GM19099 (cell line): ENCODE data around the gene ITGB3.

Source experiments
- POLR2A ChIP-seq: IDR thresholded peaks from 3 replicates; pipeline ENCODE4 v1.6.1; 2011; ENCODE audit warnings: low read depth; ENCODE audit not compliant: insufficient read length; ENCODE audit errors: extremely low read depth

The ITGB3 gene

DNA sequence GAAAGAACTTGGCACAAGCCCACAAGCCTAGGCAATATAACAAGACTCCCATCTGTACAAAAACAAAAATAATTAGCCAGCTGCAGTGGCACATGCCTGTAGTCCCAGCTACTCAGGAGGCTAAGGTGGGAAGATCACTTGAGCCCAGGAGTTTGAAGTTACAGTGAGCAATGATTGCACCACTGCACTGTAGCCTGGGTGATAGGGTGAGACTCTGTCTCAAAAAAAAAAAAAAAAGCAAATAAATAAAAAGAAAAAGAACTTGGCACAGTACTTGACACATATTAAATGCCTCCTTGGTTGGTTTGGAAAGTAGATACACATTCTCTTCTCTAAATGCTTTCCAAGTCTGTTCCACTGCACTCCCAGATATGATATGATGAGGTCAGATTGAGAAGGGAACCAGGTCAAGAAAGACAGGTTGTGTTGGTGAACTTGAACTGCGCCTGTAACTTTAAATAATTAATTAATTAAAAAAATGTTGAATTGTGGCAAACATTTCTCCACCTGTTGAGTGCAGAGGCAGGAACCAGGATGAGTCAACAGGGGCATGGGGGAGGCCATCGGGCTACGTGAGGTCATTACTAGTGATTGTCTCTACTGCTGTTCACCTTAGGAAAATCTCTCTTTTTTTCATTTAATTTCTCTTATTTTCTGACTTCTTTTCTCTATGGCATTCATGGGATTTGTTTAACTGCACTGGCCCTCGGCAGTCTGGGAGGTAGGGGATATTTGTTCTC lies 44.2 kb downstream of the ITGB3 start:
- TF ChIP-seq POLR2A: no peak

DNA sequence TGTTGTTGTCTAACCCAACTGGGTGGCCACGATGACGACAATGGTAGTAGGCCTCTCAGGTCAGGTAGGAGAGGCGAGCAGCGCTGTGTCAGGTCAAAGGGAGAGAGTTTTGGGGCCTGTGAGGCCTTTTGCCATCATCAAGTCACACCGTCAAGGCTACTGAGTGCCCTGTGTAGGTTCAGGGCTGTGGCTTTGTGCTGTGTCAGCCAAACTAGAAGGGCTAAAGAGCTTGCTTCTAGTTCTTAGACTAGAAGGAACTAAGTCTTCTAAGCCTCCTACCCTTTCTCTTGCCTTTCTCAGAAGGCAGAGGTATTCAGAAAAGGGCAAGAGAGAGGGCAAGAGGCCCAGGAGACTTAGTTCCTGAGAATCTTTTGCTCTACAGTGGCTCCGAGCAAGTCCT lies 45.1 kb downstream of the ITGB3 start:
- no peak for TF ChIP-seq POLR2A

DNA sequence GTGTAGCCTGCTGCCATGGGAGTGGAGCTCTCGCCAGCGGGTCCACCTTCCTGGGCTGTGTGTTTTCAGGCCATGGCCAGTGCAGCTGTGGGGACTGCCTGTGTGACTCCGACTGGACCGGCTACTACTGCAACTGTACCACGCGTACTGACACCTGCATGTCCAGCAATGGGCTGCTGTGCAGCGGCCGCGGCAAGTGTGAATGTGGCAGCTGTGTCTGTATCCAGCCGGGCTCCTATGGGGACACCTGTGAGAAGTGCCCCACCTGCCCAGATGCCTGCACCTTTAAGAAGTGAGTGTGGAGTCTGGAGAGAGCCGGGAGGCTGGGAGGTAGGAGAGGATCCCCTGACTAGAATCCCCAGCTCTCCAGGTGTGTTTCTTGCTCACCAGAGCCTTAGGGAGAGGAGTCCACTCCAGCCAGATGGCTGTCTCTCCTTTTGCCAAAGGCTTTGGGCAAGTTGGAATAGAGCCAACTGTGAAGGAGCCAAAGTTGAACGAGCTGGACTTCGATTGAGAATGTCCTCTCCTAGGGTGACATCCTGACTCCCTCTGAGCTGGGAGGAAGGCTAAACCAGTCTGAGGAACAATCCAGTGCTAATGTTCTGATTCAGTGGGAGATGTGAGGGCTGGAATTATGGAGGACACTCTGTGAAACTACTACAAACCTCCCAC lies 45.7 kb downstream of the ITGB3 start:
- no peak for TF ChIP-seq POLR2A

DNA sequence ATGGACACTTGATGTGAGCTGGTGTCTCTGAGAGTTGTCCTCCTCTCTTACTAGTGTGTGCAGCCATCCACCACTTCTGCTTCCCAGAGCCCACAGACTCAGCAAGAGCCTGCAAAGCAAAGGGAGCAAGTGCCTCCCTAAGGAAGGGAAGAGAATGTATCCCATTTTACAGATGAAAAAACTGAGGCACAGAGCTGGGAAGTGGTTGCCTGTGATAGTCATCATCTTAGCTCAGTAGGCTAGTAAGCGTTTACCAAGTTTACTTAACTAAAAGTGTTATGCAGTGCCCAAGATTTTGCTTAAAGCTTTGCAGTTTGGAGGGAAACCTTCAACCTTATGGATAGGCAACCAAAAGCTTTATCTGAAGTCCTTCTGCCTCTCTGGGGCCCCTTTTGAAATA lies 47.1 kb downstream of the ITGB3 start:
- no peak for TF ChIP-seq POLR2A

DNA sequence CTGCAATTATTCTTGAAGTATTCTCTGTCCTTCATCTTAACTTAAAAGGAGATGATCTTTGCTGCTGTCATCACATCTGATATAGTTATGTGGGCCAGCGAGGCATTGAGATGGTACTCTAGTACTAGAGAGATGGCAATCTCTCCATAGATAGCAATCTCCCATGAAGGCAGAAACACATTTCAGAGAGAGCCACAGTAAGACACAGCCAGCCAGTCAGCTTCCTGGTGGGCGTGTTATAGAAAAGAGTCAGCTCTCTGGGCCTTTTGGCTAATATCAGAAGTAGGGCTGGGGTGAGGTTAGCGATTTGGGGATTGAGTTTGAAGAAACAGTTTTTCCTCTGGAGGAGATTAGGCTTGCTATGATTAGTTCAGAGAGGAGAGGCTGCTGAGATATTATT lies 47.5 kb downstream of the ITGB3 start:
- TF ChIP-seq POLR2A: no peak

DNA sequence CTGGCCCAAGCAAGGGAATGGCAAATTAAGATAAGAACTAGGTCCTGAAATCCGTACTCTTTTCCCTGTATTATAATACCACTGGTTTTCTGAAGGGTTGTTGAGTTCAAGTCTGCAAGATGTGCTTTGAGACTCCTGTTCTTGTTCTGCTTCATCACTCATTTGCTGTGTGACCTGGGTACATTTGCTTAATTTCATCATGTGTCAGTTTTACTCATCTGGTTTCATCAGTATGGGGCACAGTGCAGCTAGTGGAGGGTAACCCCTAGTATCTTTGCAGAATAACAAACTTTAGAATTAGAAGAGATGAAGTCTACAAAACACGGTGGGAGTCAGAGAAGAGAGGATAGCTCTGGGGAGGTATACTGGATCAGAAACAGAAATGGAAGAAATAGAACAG lies 48.2 kb downstream of the ITGB3 start:
- TF ChIP-seq POLR2A: no peak

DNA sequence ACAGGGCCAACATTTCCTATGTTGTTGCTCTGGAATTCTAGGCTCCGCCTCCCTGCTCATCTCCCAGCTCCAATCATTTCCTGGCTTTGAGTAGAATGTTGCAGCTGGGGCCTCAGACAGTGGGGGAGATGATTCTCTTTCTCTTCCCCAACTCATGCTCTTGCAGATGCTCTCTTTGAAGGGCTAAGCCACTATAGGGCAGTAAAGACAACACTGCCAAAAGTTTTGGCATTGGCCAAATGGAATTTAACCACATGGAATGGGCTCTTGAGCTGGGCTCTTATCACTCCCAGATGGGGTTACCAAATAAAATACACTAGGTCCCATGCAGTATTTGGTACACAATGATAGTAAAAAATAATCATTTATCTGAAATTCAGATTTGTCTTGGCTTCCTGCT lies 50.6 kb downstream of the ITGB3 start:
- no peak for TF ChIP-seq POLR2A

DNA sequence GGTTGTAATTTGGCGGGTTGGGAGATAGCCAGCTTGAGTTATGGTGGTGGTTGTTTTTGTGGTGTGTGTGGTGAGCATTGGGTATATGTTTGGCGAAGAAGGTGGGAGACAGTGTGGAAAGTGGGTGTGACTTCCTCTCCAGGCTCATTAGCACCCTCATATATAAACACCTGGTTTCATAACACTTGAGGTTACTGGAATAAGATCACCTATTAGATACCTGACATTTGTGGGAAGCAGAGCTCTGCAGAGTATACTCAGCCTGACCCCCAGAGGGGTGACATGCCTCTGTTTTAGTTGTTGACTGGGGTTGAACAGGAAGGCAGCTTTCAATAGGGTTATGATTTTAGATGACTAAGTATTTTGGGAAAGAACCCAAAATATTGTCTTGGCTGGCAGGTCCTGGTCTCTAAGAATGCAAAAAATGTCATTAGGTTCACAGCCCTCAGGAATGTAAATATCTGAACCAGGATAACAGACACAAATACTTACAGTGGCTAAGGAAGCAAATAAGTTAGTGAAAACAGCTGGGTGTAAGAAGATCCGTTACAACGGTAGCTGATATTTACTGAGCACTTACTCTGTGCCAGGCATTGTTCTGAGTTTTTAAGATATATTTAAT lies 51.8 kb downstream of the ITGB3 start:
- no peak for TF ChIP-seq POLR2A

DNA sequence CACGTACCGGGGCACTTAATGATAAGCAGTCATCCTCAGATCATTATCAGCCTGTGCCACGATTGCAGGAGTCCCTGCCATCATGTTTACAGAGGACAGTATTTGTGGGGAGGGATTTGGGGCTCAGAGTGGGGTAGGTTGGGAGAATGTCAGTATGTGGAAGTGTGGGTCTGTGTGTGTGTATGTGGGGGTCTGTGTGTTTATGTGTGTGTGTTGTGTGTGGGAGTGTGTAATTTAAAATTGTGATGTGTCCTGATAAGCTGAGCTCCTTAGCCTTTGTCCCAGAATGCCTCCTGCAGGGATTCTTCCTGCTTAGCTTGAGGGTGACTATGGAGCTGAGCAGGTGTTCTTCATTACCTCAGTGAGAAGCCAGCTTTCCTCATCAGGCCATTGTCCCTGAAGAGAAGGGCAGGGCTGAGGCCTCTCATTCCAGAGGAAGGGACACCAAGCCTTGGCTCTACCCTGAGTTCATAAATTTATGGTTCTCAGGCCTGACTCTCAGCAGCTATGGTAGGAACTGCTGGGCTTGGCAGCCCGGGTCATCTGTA lies 56.6 kb downstream of the ITGB3 start:
- no peak for TF ChIP-seq POLR2A

DNA sequence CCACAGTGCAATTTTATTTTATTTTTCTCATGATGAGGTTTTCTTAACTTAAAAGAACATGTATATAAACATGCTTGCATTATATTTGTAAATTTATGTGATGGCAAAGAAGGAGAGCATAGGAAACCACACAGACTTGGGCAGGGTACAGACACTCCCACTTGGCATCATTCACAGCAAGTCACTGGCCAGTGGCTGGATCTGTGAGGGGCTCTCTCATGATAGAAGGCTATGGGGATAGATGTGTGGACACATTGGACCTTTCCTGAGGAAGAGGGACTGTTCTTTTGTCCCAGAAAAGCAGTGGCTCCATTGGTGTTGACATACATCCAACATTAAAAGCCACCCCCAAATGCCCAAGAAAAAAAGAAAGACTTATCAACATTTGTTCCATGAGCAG lies 57.8 kb downstream of the ITGB3 start:
- TF ChIP-seq POLR2A: no peak

DNA sequence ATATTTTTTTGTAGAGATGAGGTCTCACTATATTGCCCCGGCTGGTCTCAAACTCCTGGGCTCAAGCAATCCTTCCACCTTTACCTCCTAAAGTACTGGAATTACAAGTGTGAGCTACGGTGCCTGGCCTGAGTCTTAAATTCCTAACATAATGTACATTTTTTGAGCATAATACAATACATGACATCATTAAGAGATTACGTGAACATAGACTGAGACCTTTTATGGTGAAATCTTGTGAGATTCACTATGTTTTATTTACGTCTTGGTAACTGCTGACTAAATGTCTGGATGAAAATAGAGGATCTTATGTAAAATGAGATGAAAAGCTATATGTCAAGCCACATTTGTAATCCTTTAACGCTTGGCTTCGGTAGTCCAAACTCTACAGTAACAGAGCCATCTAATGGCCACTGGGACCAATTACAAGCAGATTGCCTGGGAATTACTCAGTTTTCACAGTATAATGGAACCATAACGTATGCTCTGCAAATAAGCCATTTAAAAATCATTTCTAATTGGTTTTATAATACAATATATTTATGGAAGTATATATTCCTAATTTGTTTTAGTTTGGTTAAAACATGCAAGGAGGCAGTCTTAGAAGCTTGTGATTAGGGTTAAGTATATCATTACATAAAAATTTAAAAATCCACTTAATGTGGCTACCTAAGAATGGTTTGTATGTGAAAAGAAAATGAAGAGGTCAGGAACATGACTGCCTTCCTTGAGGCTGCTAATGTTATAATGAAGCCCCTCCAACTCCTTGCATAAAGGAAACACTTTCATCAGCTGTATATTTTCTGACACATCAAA lies 62.0 kb downstream of the ITGB3 start:
- no peak for TF ChIP-seq POLR2A

DNA sequence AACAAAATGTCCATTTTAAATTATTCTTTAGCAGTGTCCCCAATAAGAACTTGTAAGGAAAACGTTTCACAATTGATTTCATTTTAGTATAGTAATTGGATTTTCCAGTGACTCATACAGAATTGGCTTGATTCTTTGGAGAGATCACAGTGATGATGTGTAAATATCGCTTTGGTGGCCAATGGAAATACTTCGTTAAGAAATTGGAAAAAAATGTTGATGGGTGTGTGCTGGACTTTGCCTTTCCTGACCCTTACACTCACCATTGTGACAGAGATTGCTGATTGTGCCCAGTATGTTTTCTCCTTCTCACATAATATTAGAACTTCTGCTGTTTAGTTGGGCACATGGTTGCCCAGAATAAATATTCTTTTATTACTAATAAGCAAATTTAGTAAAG lies 62.7 kb downstream of the ITGB3 start:
- no peak for TF ChIP-seq POLR2A

DNA sequence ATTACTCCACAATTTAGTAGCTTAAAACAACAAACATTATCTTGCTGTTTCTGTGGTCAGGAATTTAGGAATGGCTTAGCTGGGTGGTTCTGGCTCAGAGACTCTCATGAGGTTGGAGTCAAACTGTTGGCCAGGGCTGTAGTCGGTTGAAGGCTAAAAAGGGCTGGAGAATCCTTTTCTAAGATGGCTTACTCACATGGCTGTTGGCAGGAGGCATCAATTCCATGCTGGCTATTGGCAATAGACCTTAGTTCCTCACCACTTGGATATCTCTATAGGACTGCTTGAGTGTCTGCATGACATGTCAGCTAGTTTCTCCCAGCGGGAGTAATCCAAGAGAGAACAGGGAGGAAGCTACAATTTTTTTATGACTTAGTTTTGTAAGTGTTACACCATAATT lies 63.5 kb downstream of the ITGB3 start:
- no peak for TF ChIP-seq POLR2A

DNA sequence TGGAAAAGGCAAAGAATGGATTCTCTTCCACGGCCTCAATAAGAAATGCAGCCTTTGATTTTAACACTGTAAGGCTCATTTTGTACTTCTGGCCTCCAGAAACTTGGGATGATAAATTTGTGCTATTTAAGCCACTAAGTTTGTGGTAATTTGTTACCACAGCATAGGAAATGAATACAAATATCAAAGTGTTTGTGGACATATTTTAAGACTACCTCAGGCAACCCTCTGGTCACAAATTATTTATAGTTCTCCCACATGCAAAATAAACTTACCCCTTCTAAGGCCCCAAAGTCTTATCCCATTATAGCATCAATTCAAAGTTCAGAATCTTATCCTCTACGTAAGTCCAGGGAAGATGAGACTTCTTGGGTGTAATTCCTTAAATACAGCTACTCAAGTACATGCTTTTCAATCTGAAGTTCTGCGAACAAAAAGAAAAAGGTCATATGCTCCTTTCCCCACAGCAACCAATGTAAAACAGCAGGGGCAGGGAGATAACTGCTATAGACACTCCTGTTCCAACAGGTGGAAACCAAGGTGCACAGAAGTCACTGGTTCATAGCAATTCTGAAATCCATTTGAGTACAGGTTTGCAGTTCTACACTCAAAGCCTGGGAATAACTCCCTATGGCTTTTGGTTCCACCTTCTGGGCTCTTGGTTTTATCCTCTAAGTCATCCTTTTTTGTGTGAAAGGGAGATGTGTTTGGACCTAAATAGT lies 64.7 kb downstream of the ITGB3 start:
- TF ChIP-seq POLR2A: no peak

DNA sequence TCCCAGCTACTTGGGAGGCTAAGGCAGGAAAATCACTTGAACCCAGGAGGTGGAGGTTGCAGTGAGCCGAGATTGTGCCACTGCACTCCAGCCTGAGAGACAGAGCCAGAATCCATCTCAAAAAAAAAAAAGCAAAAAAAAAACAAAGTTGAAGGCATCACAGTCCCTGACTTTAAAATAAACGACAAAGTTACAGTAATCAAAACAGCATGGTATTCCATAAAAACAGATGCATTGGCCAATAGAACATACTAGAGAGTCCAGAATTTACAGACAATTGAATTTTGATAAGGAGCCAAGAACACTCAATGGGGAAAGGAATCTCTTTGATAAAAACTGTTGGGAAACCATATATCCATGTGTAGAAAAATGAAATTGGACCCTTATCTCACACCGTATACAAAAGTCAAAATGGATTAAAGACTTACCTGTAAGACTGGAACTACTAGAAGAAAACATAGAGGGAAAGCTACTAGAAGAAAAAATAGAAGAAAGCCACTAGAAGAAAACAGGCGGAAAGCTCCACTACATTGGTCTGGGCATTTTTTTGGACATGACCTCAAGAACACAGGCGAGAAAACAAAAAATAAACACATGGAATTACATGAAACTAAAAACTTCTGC lies 67.4 kb downstream of the ITGB3 start:
- TF ChIP-seq POLR2A: no peak
